Activated T-helper 1 cell treated with anti-CD3 and anti-CD28 coated beads, Interleukin-2, amount 50 U/mL, for 16 hours (primary cell): ENCODE results near the gene RPS19BP1.

ENCODE experiments used
- DNase-seq, 2 donors: peaks; one replicate each; pipeline ENCODE4 v3.0.0-alpha.2; 2020; ENCODE audit warnings: low read depth in 1 of 2, low spot score in 1 of 2

Gene RPS19BP1

GRCh38 chr22:39559456-39560105, 27.0 kb upstream of the RPS19BP1 start:
- no peak for DNase-seq

- DNase-seq, result no peak
Measured at GRCh38 chr22:39558950-39559349, 26.4 kb upstream of the RPS19BP1 start.

GRCh38 chr22:39558254-39558727, 25.7 kb upstream of the RPS19BP1 start:
- no peak for DNase-seq

- DNase-seq, result no peak
Measured at GRCh38 chr22:39556970-39557841, 24.7 kb upstream of the RPS19BP1 start.

- no peak for DNase-seq
Measured at GRCh38 chr22:39554151-39554550, 21.6 kb upstream of the RPS19BP1 start.

GRCh38 chr22:39553429-39553828, 20.9 kb upstream of the RPS19BP1 start:
- no peak for DNase-seq

GRCh38 chr22:39547587-39547947, 15.0 kb upstream of the RPS19BP1 start:
- no peak for DNase-seq

- DNase-seq, result no peak
Measured at GRCh38 chr22:39546889-39547586, 14.5 kb upstream of the RPS19BP1 start.

GRCh38 chr22:39545386-39546365, 13.1 kb upstream of the RPS19BP1 start:
- DNase-seq, result peak in 1 of 2 donors; percentile 52

- DNase-seq, result no peak
Measured at GRCh38 chr22:39543095-39543494, 10.5 kb upstream of the RPS19BP1 start.

GRCh38 chr22:39537975-39538374, 5.4 kb upstream of the RPS19BP1 start:
- DNase-seq, result no peak

GRCh38 chr22:39536711-39537110, 4.2 kb upstream of the RPS19BP1 start:
- DNase-seq, result no peak

GRCh38 chr22:39535831-39536449, 3.4 kb upstream of the RPS19BP1 start:
- DNase-seq, result no peak

- no peak for DNase-seq
Measured at GRCh38 chr22:39535357-39535725, 2.8 kb upstream of the RPS19BP1 start.

GRCh38 chr22:39534591-39535356, 2.2 kb upstream of the RPS19BP1 start:
- DNase-seq, result peak; percentile 68 to 69

- DNase-seq, result no peak
Measured at GRCh38 chr22:39534092-39534506, 1.6 kb upstream of the RPS19BP1 start.

GRCh38 chr22:39530692-39531331, 1.7 kb downstream of the RPS19BP1 start:
- no peak for DNase-seq

GRCh38 chr22:39530116-39530515, 2.4 kb downstream of the RPS19BP1 start:
- no peak for DNase-seq

GRCh38 chr22:39529487-39529851, 3.1 kb downstream of the RPS19BP1 start:
- no peak for DNase-seq
